MM.1S (cell line): Measurements from ENCODE around the gene ASCL2.

Experiments used
- DNase-seq: peaks from one replicate; pipeline ENCODE4 v3.0.0-alpha.2; 2015
- H2AFZ ChIP-seq: fragments of 300-600 bp; sonication (generic); 2 replicates; pipeline ENCODE4 v1.6.0; 2016; ENCODE audit warnings: antibody characterized with exemption, low read length
- H3F3A ChIP-seq: fragments of 300-600 bp; sonication (generic); 2 replicates; pipeline ENCODE4 v1.6.1; 2016; ENCODE audit warnings: mild to moderate bottlenecking, antibody characterized with exemption, low read length, moderate library complexity, mixed read lengths; ENCODE audit not compliant: insufficient read depth
- H3K27ac ChIP-seq: fragments of 300-600 bp; sonication (generic); 2 replicates; pipeline ENCODE4 v1.5.1; 2016; ENCODE audit warnings: mild to moderate bottlenecking, low read length
- H3K27me3 ChIP-seq: fragments of 300-600 bp; sonication (generic); replicated peaks from 2 replicates; pipeline ENCODE4 v1.6.0; 2016; ENCODE audit warnings: low read length; ENCODE audit not compliant: insufficient read depth
- H3K36me3 ChIP-seq: fragments of 300-600 bp; sonication (generic); replicated peaks from 2 replicates; pipeline ENCODE4 v1.6.1; 2016; ENCODE audit warnings: mild to moderate bottlenecking, low read length, mixed read lengths; ENCODE audit not compliant: insufficient read depth
- H3K4me1 ChIP-seq: fragments of 300-600 bp; sonication (generic); 2 replicates; pipeline ENCODE4 v1.6.1; 2016; ENCODE audit warnings: low read length, mixed read lengths
- H3K4me2 ChIP-seq: fragments of 300-600 bp; sonication (generic); 2 replicates; pipeline ENCODE4 v1.6.0; 2016; ENCODE audit warnings: low read depth, low read length
- H3K4me3 ChIP-seq: fragments of 300-600 bp; sonication (generic); 2 replicates; pipeline ENCODE4 v1.5.1; 2016; ENCODE audit warnings: low read length, mixed read lengths
- H3K79me2 ChIP-seq: fragments of 300-600 bp; sonication (generic); 2 replicates; pipeline ENCODE4 v1.6.1; 2016; ENCODE audit warnings: mixed run types, low read length, mixed read lengths
- H3K9ac ChIP-seq: fragments of 300-600 bp; sonication (generic); 2 replicates; pipeline ENCODE4 v1.6.1; 2016; ENCODE audit warnings: low read length, mixed read lengths
- H3K9me2 ChIP-seq: fragments of 300-600 bp; sonication (generic); replicated peaks from 2 replicates; pipeline ENCODE4 v1.6.1; 2016; ENCODE audit warnings: mild to moderate bottlenecking, low read length, mixed read lengths; ENCODE audit not compliant: insufficient read depth
- H3K9me3 ChIP-seq: fragments of 300-600 bp; sonication (generic); replicated peaks from 2 replicates; pipeline ENCODE4 v1.6.1; 2016; ENCODE audit warnings: mild to moderate bottlenecking, low read length, mixed read lengths; ENCODE audit not compliant: insufficient read depth
- H4K20me1 ChIP-seq: fragments of 300-600 bp; sonication (generic); 2 replicates; pipeline ENCODE4 v1.6.1; 2016; ENCODE audit warnings: mild to moderate bottlenecking, low read length, moderate library complexity, mixed read lengths; ENCODE audit not compliant: insufficient read depth
- EZH2 ChIP-seq: fragments of 300-600 bp; sonication (generic); optimal IDR thresholded peaks from 2 replicates; pipeline ENCODE3; 2017; ENCODE audit warnings: low read depth, mild to moderate bottlenecking, antibody characterized with exemption, low read length, mixed read lengths
- EZH2phosphoT487 ChIP-seq: fragments of 300-600 bp; sonication (generic); IDR thresholded peaks from 2 replicates; pipeline ENCODE4 v1.6.1; 2018; ENCODE audit warnings: antibody characterized with exemption, low read length
- TF ChIP-seq, protein P1 (sequence below): fragments of 300-600 bp; sonication (generic); IDR thresholded peaks from 2 replicates; pipeline ENCODE4 v1.5.1; 2016; ENCODE audit warnings: antibody characterized with exemption, low read length, mixed read lengths

Gene ASCL2

GRCh38 chr11:2300936-2301630 is 30.7 kb upstream of the ASCL2 start:
- Histone ChIP-seq H3K9me3 (no peaks in the 10 kb centered on the region), H3F3A (no peaks in the 10 kb centered on the region), H3K27me3 (peaks cover 71% of the 10 kb centered on the region), H3K4me3 (no peak overlapping the region), H3K9ac (no peak overlapping the region), H3K79me2 (no peaks in the 10 kb centered on the region), H3K4me2 (no peak overlapping the region), H3K9me2 (no peaks in the 10 kb centered on the region), H4K20me1 (no peaks in the 10 kb centered on the region), H3K36me3 (no peaks in the 10 kb centered on the region), H2AFZ (no peak overlapping the region), H3K4me1 (peaks cover 6% of the 10 kb centered on the region; the same call in 1 of the 2 replicates), H3K27ac (no peak overlapping the region)
- DNase-seq = no peak
- TF ChIP-seq EZH2 (no peak), EZH2phosphoT487 (no peak)
- TF ChIP-seq, protein P1, sequence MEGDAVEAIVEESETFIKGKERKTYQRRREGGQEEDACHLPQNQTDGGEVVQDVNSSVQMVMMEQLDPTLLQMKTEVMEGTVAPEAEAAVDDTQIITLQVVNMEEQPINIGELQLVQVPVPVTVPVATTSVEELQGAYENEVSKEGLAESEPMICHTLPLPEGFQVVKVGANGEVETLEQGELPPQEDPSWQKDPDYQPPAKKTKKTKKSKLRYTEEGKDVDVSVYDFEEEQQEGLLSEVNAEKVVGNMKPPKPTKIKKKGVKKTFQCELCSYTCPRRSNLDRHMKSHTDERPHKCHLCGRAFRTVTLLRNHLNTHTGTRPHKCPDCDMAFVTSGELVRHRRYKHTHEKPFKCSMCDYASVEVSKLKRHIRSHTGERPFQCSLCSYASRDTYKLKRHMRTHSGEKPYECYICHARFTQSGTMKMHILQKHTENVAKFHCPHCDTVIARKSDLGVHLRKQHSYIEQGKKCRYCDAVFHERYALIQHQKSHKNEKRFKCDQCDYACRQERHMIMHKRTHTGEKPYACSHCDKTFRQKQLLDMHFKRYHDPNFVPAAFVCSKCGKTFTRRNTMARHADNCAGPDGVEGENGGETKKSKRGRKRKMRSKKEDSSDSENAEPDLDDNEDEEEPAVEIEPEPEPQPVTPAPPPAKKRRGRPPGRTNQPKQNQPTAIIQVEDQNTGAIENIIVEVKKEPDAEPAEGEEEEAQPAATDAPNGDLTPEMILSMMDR = no peak

- no peak overlapping the region for H3K4me2 ChIP-seq
- no peak overlapping the region for H3K4me3 ChIP-seq
- H4K20me1 ChIP-seq = no peaks in the 10 kb centered on the region
- TF ChIP-seq EZH2phosphoT487 = no peak
- TF ChIP-seq, protein P1 = no peak
- no peak for TF ChIP-seq EZH2
- H3K4me1 ChIP-seq = no peaks in the 10 kb centered on the region
- H3K27ac ChIP-seq = no peak overlapping the region
- no peaks in the 10 kb centered on the region for H3K9me3 ChIP-seq
- no peaks in the 10 kb centered on the region for H3K79me2 ChIP-seq
- H2AFZ ChIP-seq = no peak overlapping the region
- no peaks in the 10 kb centered on the region for H3F3A ChIP-seq
- no peak overlapping the region for H3K9ac ChIP-seq
- no peaks in the 10 kb centered on the region for H3K9me2 ChIP-seq
- peaks cover 78% of the 10 kb centered on the region for H3K27me3 ChIP-seq
- no peak for DNase-seq
- H3K36me3 ChIP-seq = no peaks in the 10 kb centered on the region
These were observed 30.0 kb upstream of the ASCL2 start for GRCh38 chr11:2300290-2300935.

- H3K79me2 ChIP-seq = no peaks in the 10 kb centered on the region
- H3K27ac ChIP-seq = no peak overlapping the region
- no peak overlapping the region for H3K9ac ChIP-seq
- DNase-seq = no peak
- H3K27me3 ChIP-seq = peaks cover 84% of the 10 kb centered on the region
- no peaks in the 10 kb centered on the region for H3K9me2 ChIP-seq
- H4K20me1 ChIP-seq = no peaks in the 10 kb centered on the region
- no peak overlapping the region for H2AFZ ChIP-seq
- TF ChIP-seq, protein P1 = no peak
- TF ChIP-seq EZH2phosphoT487 (no peak), EZH2 (no peak)
- H3K4me1 ChIP-seq = no peaks in the 10 kb centered on the region
- no peaks in the 10 kb centered on the region for H3F3A ChIP-seq
- H3K4me2 ChIP-seq = no peak overlapping the region
- no peak overlapping the region for H3K4me3 ChIP-seq
- no peaks in the 10 kb centered on the region for H3K9me3 ChIP-seq
- H3K36me3 ChIP-seq = no peaks in the 10 kb centered on the region
These were observed 29.4 kb upstream of the ASCL2 start for GRCh38 chr11:2299773-2300172.
